GM21576 (cell line): ENCODE measurements around the gene RPS6KA2.
A peak's percentile ranks its signal among the peaks of the same experiment; 100 is the strongest.
"Not testable (repeated sequence)": the region's sequence is repeated elsewhere in the genome, so short reads cannot be mapped to it uniquely, and the experiment has no call there.

ENCODE experiments used
- ATAC-seq: cut with Tn5 transposase; IDR thresholded peaks from one replicate; pipeline ENCODE4 v1.9.1; 2021; ENCODE audit warnings: mild to moderate bottlenecking, moderate library complexity; ENCODE audit not compliant: unreplicated experiment

RPS6KA2 gene

DNA sequence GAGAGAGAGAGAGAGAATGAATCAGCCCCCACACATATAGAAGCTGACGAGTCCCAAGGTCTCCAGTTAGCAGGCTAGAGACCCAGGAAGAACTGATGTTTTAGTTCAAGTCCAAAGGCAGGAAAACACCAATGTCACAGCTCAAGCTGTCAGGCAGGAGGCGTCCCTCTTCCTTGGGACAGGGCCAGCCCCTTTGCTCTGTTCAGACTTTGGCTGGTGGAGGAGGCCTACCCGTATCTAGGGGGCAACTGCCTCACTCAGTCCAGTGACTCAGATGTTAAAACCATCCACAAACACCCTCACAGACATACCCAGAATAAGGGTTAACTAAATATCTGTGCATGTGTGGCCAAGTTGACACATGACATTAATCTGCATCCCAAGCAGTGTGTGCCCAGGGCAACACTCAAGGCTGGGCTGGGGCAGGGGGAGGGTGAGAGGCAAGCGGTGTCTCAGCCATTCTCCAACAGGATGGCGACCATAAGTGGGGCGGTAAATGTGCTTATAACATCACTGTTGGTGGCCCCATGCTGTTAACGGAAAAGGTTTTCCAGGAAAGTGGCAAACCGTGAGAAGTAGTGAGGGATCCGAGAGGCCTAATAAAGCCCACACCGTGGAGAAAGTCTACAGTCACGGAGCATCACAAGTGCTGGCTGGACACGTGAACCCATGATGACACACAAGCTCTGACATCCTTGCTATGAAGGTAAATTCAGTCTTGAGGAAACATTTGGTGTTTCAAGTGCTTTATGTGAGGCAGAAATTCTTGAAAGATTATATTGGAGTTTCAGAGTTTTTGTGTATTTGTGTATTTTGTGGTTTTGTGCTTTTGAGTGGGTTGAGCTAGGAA lies 68.7 kb downstream of the RPS6KA2 start:
- ATAC-seq = no peak

- ATAC-seq = no peak
Observed at GRCh38 chr6:166556863-166557322, 70.2 kb downstream of the RPS6KA2 start.

GRCh38 chr6:166556336-166556735 lies 70.7 kb downstream of the RPS6KA2 start:
- ATAC-seq = no peak

DNA sequence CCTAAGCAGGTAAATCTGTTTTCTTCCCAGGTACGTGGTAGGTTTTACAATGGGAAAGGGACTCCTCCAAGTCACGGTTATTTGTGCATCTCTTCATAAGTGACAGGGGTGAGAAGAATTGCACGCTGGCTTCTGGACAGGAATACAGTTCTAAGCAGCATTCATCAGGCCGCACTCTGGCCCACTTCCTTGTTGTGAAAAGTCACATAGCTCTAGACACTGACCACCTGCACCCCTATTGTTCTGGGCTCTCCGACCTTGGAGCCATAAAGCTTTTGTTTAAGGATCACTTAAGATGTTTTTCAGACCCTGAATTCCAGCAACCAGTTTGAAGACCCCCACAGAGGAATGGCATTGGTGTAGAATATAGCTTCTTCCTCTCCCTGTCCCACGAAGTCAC lies 72.0 kb downstream of the RPS6KA2 start:
- no peak for ATAC-seq

DNA sequence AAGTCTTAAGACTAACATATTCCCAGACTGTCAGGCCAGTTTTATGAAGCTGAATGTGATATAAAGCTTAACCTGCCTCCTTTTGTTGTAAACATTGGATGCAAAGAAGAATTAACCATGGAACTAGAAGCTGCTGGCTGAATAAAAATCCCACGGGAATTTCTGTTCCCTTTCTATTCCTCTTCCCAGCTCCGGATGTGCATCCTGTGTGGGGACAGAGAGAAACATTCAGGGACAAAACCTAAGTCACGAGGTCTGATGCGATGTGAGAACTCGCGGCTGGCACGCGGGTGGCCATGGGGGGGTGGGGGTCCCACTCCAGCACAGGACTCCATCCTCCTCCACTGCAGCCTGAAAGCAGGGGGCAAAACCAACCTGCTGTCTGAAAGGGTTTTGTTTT lies 72.7 kb downstream of the RPS6KA2 start:
- ATAC-seq = no peak

DNA sequence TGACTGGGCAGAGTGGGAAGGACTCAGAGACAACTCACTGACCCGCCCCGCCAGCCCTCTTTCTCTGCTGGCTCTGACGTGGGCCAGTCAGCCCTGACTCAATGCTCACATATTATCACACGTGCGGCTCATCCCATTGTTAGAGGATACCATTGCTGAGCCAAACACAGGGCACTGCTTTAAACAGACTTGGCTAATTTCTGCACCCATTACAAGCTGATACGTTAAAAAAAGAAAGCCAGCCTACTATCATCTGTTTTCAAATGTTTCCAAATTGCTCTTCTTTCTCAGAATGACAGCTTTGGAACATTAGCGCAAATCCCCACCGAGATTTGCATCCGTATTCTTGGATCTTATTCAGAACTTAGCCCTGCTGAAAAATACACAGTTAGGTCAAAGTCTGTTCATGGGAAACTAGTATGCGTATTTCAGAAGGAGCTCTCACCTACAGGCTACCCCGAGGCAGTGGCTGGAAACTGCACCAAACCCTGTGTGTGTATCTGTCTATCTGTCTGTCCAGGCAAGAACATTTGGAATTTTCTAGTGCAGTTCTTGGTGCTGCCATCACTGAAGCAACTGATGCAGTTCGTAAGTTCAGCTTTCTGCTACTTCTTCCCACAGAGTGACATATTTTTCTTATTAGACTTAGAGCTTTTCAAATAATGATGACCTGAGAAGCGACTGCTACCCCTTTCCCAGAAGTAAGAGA lies 73.3 kb downstream of the RPS6KA2 start:
- ATAC-seq = no peak

GRCh38 chr6:166552600-166552999 lies 74.5 kb downstream of the RPS6KA2 start:
- no peak for ATAC-seq

DNA sequence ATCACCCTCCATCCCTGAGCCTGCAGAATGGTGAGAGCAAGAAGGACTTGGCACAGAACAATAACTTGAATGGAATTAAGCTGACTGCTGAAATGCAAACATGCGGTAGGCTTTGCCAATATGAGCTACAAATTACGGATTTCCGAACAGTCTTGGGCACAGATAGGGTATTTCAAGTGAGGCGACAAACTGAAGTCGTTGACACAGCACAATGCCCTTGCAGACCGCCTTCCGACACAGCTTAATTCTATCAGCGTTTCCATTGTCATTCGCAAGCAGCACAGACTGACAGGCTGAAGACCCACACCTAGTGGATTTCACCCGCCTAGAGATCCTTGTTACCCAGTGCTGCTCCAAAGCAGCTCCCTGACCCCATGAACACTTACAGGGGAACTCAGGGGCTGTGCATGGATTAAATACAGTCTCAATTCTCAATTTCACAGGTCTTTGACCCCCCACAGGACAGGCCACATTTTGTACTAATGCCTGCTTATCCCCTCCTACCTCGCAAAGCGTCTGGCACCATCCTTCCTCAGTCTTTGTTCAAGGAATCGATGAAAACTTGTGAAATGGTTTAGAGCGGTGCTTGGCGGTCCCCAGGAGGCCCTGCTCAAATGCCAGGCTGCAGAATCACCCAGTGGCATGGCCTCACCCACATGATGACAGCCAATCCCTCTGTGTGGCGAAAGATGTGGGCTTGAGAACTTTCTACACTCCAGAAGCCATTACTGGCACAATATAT lies 75.1 kb downstream of the RPS6KA2 start:
- ATAC-seq = no peak

DNA sequence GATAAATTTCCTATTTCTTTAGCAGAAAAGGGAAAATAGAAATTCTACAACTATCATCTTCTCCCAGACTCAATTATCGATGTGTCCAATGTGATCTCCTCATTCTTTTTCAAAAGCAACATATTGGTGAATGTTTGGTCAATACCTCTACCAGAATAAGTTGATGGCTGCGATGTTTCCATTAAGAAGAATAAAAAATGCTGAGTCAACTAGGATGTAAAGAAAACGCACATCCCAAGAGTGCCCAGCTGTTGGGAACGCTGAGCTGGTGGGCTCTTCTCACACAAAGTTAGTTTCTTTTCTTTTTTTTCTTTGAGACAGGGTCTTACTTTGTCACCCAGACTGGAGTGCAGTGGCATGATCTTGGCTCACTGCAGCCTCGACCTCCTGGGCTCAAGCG lies 80.4 kb downstream of the RPS6KA2 start:
- no peak for ATAC-seq

- no peak for ATAC-seq
Observed at GRCh38 chr6:166545156-166546034, 81.7 kb downstream of the RPS6KA2 start.

DNA sequence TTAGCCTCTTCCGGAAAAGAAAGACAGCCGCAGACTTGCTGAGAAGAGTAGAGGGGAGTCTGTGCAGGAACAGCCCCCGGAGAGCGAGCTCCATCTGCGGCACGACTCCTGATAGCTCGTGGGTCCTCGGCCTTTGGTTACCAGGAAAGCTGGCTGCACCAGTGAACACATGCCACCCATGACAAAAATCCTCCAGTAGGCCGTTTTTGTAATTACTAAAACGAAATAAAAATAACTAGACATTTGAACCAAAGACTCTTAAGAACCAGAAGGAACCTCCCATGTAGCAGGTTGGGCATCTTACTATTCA lies 82.8 kb downstream of the RPS6KA2 start:
- no peak for ATAC-seq

DNA sequence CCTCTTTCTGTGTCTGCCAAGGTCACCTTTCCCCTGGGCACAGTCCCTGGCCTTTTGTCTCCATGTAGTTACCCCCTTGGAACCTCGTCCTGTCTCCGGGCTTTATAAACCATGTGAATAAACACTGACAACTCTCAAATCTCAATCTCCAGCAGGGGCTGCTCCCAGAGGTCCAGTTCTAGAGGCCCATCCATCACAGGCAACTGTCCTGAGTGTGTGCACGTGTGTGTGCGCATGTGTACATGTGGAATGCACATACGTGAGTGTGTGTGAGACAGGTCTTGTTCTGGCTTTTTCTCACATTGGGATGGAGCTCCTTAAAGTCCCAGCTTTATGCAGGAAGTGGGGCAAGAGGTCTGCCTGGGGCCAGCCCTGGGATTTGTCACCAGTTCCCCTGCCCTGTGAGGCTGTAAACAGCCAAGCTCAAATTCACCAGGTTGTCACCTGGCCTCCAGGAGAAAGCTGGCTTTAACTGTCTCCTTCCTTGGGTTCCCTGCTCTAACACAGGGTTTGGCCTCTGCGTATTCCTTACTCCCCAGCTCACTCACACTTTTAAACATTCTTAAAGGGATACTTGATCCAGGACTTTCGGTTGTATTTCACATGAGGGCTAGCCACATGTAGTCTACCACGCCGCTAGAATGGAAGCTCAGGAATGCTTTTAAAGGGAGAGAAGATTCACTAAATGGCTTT lies 83.3 kb downstream of the RPS6KA2 start:
- ATAC-seq = no peak

GRCh38 chr6:166542580-166542912 lies 84.5 kb downstream of the RPS6KA2 start:
- no peak for ATAC-seq

DNA sequence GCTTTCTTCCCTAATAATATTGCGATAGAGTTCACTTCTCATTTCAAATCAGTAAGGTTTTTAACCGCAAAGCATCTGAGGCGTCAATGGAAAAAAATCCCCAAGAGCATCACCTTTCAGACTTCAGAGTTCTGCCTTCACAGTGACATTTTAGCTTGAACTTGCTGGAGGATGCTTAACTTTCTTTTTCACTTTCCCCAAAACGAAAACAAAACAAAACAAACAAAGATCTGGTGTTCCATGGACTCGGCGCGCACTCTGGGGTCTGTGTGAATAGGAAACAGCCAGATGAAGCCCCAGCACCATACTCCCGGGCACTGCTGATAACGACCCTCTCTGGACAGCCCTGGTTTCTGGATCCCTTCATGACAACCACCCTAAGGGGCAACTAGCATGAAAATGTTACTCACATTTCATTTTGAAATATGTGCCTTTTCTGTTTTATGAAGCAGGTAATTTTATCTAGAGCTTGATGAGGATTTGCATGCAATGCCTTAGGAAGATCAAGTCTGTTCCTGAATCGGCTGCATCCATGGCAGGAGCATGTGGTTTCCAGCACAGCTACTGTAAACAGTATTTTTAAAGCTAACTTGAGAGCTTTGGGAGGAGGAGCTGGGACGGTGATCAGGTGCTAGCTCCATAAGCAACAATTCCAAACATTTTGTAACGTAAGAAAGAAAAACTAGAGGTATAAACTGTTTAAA lies 85.0 kb downstream of the RPS6KA2 start:
- ATAC-seq = peak; percentile 20

DNA sequence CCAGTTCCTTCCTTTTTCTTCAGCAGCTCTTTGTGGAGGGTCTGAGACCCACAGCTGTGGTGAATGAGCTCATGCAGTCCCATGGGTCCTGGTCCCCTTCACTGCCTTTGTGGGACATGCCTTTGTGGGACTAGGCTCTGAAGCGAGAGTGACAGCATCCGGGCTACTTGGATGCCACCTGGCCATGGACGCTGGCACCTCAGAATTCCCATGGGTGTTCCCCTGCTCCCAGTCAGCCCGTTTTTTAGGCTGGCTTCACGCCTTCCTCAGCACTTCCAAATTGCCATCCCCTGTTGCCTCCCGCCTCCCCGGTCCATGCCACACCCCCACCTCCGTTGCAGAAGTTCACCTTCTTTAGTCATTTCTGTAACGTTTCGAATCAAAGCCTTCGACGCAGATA lies 85.7 kb downstream of the RPS6KA2 start:
- ATAC-seq = peak; percentile 21

DNA sequence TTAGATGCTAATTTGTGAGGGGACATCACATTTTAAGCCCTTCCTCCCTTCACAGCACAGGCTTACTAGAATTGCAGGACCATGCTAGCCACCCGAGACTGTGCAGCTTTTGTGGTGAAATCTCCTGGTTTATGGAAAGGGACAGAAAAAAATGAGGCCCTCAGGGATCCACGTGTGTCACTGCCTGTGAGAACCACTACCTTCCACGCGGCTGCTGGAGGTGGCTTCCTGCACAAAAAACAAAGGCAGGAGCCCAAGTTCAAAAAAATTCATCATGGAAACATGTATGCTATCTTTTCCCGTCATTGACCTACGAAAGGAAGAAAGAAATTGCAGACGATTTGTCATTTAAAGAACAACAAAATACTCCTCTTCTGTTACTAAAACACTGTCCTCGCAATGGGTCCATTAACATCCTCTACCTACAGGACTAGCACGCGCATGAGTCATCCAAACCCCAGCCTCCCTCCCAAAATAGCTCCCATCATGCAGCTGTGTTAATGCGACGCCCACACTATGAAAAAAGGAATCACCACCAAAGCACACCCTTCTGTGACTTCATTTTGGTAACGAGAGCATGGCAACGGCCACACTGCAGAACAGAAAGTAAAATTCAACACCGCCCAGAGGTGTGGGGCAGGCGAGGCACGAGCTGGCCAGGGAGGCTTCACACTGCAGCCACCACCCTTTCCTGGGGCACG lies 86.3 kb downstream of the RPS6KA2 start:
- peak; percentile 94 for ATAC-seq

GRCh38 chr6:166539543-166539942 lies 87.5 kb downstream of the RPS6KA2 start:
- ATAC-seq = no peak

GRCh38 chr6:166539011-166539385 lies 88.1 kb downstream of the RPS6KA2 start:
- ATAC-seq = not testable (repeated sequence)
